Measurements from ENCODE around the gene NGEF.

NGEF gene

DNA sequence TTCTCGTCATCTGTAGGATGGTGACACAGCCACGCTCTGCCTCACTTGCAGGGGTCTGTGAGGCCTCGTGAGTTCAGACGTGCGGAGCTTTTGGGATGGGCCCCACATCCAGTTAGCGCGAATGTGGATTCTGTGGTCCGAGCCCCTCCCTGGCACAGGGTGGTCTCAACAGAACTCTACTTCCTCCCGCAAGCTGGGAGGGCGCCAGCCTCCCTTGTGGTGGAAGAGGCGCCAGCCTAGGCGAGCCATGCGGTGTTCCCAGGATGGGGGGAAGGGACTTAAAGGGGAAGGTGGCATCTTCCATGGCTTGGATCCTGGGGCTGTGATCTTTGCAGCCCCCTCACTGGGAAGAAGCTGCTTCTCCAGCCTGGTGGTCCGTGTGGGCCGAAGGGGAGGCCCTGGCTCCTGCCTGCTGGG lies 141.6 kb downstream of the NGEF start:
- TF ChIP-seq, protein P1, sequence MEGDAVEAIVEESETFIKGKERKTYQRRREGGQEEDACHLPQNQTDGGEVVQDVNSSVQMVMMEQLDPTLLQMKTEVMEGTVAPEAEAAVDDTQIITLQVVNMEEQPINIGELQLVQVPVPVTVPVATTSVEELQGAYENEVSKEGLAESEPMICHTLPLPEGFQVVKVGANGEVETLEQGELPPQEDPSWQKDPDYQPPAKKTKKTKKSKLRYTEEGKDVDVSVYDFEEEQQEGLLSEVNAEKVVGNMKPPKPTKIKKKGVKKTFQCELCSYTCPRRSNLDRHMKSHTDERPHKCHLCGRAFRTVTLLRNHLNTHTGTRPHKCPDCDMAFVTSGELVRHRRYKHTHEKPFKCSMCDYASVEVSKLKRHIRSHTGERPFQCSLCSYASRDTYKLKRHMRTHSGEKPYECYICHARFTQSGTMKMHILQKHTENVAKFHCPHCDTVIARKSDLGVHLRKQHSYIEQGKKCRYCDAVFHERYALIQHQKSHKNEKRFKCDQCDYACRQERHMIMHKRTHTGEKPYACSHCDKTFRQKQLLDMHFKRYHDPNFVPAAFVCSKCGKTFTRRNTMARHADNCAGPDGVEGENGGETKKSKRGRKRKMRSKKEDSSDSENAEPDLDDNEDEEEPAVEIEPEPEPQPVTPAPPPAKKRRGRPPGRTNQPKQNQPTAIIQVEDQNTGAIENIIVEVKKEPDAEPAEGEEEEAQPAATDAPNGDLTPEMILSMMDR (IDR thresholded peaks at IDR 0.05; ENCODE audit: insufficient read depth, low read depth, low read length, missing control alignments): no peak
- H3K4me3 ChIP-seq (ENCODE audit: low read length): no peak overlapping the region
- no peak for DNase-seq (ENCODE audit: low read depth)

DNA sequence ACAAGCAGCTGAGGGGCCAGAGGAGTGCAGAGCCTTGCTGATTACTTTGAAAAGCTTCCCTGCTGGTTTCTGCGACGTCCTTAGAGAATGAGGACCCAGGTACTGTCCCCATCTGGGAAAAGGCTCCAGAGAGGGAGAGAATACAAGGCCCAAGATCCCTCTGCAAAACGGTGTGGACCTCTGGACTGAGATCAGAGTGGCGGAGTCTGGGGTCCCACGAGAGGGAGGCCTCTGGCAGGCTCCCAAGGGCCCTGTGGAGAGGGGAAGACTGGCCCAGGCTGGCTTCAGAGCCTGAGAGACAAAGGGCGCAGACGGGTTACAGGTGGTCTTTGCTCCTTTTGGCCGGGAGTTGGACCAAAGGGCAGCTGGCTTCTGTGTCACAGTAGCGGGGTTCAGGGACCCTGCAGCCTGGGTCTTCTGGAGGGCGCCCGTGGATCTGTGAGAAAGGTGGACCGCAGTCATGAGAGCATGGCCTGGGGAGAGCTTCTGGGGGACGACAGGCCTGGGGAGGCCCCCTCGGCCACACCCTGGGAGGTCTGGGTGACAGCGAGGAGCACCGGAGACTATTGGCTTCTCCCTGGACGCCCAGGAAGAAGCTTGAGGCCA lies 142.2 kb downstream of the NGEF start:
- H3K4me3 ChIP-seq (ENCODE audit: low read length): no peak overlapping the region
- no peak for DNase-seq (ENCODE audit: low read depth)
- TF ChIP-seq, protein P1 (IDR thresholded peaks at IDR 0.05; ENCODE audit: insufficient read depth, low read depth, low read length, missing control alignments): no peak

DNA sequence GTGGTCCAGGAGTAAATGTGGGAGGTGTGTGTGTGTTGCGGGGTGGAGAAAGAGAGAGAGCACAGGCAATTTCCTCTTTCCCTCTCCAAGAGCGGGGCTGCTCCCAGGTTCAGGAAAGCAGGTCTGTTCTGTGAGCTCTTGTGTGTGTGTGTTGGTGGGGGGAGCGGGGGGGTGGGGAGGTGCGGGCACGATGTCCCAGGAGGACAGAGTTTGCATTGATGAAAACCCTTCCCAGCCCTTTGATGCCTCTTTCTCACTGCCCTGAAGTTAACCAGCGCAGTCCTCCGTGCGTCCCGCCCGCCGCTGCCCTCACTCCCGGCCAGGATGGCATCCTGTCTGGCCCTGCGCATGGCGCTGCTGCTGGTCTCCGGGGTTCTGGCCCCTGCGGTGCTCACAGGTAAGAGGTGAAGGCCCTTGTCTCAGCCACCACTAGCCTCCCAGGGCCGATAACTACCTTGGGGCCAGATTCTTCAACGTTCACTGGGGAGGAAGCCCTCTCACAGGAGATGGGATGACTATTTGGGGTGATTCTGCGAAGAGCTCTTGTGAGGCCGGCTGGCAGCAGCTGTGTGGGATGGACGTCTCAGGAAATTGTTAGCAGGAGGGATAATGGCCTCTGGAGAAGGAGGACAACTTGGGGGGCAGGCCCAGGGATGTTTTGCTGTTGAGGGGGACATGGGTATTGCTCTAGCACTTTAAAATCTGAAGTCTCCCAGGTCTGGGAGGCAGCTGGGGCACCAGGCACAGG lies 142.9 kb downstream of the NGEF start, which contains the start of gene SNORC:
SNORC (plus strand) TSS at position 247 of the 748 bp plus-strand sequence; CDS start at position 325, 78 bp downstream.
- DNase-seq (ENCODE audit: low read depth): no peak
- no peak within 1 kb of the TSS for H3K4me3 ChIP-seq (ENCODE audit: low read length)
- TF ChIP-seq, protein P1 (IDR thresholded peaks at IDR 0.05; ENCODE audit: insufficient read depth, low read depth, low read length, missing control alignments): no peak

DNA sequence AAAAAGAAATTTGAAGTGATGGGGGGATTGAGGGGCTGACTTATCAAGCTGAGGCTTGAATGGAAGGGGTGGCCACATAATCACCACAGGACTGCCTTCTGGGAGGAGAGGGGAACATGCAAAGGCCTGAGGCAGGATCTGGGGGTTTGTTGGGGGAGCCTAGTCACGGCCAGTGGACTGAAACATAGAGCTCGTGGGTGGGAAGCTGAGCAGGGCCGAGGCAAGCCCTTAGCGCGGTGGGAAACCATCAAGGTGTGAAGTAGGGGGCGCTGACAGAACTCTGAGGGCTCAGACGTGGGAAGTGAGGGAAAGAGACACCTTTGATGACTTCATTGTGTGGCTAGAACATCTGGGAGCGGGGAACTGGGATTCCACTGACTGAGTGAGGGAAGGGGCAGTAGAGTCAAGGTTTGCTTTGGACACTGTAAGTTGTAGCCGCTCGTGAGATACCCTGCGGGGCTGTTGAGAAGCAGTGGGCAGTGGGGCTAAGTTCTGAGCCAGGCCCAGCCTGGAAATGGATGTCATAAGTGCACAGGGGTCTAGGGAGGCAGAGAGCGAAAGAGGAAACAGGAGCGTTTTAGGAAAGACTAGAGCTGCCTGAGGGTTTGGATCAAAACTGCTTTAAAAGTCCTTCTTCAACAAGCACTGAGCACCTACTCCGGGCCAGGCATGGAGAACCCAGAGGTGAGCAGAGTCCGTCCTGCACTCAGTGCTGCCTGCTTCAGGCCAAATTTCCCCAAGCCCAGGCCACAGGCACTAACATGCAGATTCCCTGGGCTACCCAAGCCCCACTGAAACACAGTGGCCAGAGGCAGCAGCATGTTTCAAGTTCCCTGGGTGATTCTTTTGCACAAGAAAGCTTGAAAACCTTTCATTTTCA lies 143.7 kb downstream of the NGEF start:
- no peak for DNase-seq (ENCODE audit: low read depth)
- no peak overlapping the region for H3K4me3 ChIP-seq (ENCODE audit: low read length)
- TF ChIP-seq, protein P1 (IDR thresholded peaks at IDR 0.05; ENCODE audit: insufficient read depth, low read depth, low read length, missing control alignments): no peak

DNA sequence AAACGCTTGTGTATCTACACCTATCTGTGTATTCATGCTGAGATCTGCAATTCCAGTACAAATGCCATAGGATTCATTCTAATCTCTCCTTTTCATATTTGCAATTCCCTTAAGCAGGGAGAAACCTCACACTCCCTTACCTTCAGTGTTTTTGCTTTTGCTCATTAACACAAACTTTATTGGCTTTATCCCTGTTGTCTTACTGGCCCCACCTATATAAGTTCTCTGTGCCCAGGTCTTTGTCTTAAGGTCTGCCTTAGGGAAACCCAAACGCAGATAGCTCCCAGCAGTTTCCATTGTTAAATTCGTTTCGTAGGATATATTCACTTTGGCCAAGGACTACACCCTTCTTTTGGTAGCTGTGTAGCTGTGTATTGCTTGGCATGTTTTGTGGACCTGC lies 147.0 kb downstream of the NGEF start:
- no peak for DNase-seq (ENCODE audit: low read depth)
- H3K4me3 ChIP-seq (ENCODE audit: low read length): no peak overlapping the region
- TF ChIP-seq, protein P1 (IDR thresholded peaks at IDR 0.05; ENCODE audit: insufficient read depth, low read depth, low read length, missing control alignments): no peak

DNA sequence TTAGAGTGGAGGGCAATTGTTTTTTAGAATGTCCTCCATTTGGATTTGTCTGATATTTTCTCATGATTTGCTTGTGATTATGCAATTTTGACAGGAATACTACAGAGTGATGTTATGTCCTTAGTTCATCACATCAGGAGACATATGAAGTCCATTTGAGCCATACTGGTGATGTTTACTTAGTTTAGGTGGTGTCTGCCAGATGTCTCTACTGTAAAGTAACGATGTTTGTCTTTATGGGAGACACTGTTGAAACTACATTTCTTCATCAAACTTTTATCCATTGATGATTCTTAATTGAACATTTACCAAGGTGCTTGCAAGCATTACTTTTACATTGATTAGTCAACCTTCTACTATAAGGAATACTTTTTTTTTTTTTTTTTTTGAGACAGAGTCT lies 147.9 kb downstream of the NGEF start:
- no peak overlapping the region for H3K4me3 ChIP-seq (ENCODE audit: low read length)
- TF ChIP-seq, protein P1 (IDR thresholded peaks at IDR 0.05; ENCODE audit: insufficient read depth, low read depth, low read length, missing control alignments): no peak
- no peak for DNase-seq (ENCODE audit: low read depth)
